Astrocyte (in vitro differentiated cells and primary cell): ENCODE measurements around the gene HAUS8. TPM values are rescaled to one million over a fixed set of nuclear protein-coding genes. Genes with fewer than 3 reads are reported as not detected.

ENCODE experiments used
- total RNA-seq: library from RNA; stranded (reverse); gene quantifications from 2 replicates; pipeline ENCODE4 v1.2.1, GENCODE V29; 2021

HAUS8 gene
- total RNA-seq, 1 donor from 2014 or later = 5.6 TPM

Other genes starting within 250 kb of the HAUS8 start
- gene SIN3B, start 246.1 kb downstream of the HAUS8 start, total RNA-seq = 79.8 and 86.1 TPM in 2 replicates
- not detected in 2 replicates for gene F2RL3, start 186.5 kb downstream of the HAUS8 start, total RNA-seq
- gene CPAMD8, start 48.6 kb downstream of the HAUS8 start, total RNA-seq = 1.4 and 1.9 TPM in 2 replicates
- gene MYO9B, start 325 bp upstream of the HAUS8 start, total RNA-seq = 117 and 123 TPM in 2 replicates
- 19.2 and 19.8 TPM in 2 replicates for gene USE1, start 139.9 kb upstream of the HAUS8 start, total RNA-seq
- gene OCEL1, start 150.8 kb upstream of the HAUS8 start, total RNA-seq = 12.3 and 13.5 TPM in 2 replicates
- 63.5 and 72.8 TPM in 2 replicates for gene NR2F6, start 170.5 kb upstream of the HAUS8 start, total RNA-seq
- gene USHBP1, start 189.3 kb upstream of the HAUS8 start, total RNA-seq = 0.27 TPM in 1 of 2 replicates, not detected in the other
- gene BABAM1, start 192.0 kb upstream of the HAUS8 start, total RNA-seq = 112 and 115 TPM in 2 replicates
- gene ANKLE1, start 206.4 kb upstream of the HAUS8 start, total RNA-seq = 1.0 and 1.8 TPM in 2 replicates
- gene ABHD8, start 228.0 kb upstream of the HAUS8 start, total RNA-seq = 8.5 and 9.4 TPM in 2 replicates
- 64.8 and 65.1 TPM in 2 replicates for gene MRPL34, start 230.4 kb upstream of the HAUS8 start, total RNA-seq
- gene DDA1, start 234.1 kb upstream of the HAUS8 start, total RNA-seq = 115 and 123 TPM in 2 replicates